Measurements from ENCODE around the gene TSPAN6.

TSPAN6 gene

DNA sequence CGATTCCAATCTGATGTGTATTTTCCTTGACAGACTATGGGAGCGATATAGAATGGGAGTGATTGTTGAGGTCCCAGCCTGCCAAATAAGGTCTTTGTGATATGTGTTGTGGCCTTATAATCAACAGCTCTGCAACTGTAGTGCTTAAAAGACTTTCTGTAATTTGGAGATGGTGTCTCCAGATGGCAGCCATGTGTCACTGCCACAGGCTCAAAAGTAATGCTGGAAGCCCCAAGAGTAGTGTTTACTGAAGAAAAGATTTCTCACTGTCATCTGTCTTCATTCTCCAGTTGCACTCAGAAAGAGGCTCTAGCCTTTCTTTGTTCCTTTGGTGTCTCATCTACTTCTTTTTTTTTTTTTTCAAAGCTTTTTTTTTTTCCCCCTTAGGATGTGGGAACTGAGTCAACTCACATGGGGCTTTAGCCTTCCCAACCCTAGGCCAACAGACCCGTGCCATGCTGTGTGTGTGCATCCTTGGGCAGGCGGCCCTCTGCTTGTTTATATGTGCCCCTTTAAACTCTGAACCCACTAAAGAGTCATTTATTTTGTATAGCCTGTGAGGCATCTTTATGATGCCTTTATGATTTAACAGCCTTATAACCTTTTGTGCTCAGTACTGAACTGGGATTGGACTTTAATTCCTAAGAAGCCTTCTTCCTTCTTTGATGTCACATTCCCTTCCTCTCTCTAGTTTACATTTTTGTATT is 23.0 kb upstream of the TSPAN6 start:
- no peak for DNase-seq (ENCODE audit: low read depth)
- TF ChIP-seq, protein P1, sequence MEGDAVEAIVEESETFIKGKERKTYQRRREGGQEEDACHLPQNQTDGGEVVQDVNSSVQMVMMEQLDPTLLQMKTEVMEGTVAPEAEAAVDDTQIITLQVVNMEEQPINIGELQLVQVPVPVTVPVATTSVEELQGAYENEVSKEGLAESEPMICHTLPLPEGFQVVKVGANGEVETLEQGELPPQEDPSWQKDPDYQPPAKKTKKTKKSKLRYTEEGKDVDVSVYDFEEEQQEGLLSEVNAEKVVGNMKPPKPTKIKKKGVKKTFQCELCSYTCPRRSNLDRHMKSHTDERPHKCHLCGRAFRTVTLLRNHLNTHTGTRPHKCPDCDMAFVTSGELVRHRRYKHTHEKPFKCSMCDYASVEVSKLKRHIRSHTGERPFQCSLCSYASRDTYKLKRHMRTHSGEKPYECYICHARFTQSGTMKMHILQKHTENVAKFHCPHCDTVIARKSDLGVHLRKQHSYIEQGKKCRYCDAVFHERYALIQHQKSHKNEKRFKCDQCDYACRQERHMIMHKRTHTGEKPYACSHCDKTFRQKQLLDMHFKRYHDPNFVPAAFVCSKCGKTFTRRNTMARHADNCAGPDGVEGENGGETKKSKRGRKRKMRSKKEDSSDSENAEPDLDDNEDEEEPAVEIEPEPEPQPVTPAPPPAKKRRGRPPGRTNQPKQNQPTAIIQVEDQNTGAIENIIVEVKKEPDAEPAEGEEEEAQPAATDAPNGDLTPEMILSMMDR (IDR thresholded peaks at IDR 0.05; ENCODE audit: insufficient read depth, low read depth, low read length, missing control alignments), result no peak
- no peak overlapping the region for H3K4me3 ChIP-seq (ENCODE audit: low read length)

DNA sequence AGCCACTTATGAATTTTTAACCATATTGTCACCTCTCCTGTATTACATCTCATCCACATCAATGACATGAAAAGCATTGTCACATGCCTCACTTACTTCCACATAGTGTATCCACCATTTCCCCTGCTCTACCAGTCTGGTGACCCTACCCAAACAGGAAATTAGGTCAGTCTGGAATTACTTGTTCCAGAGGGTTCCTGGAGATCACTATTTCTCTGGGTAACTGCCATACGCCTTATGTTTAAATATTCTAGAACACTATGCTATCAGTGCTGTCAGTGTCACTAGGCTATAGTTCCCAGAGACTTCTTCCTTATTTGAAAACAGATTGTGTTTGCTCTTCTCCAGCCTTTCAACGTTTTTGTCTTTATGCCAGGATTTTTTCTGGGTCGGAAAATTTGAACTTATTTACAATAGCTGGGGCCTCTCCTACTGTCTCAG is 22.4 kb upstream of the TSPAN6 start:
- TF ChIP-seq, protein P1 (IDR thresholded peaks at IDR 0.05; ENCODE audit: insufficient read depth, low read depth, low read length, missing control alignments), result no peak
- no peak overlapping the region for H3K4me3 ChIP-seq (ENCODE audit: low read length)
- DNase-seq (ENCODE audit: low read depth), result peak; percentile 39

DNA sequence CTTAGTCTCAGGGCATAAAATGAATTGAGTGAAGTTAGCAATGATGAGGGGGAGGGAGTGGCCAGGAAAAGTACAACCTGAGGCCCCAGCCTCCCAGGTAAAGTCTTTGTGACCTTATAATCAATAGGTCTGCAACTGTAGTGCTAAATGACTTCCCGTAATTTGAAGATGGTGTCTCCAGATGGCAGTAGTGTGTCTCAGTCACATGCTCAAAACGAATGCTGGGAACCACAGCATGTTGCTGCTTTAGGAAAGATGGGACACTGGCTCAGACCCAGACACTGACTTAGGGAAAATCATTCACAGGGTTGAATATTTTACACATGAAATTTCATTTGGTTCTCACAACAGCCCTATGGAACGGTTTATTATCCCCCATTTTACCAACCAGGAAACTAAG is 17.7 kb upstream of the TSPAN6 start:
- peak; percentile 30 for DNase-seq (ENCODE audit: low read depth)
- H3K4me3 ChIP-seq (ENCODE audit: low read length), result no peak overlapping the region
- TF ChIP-seq, protein P1 (IDR thresholded peaks at IDR 0.05; ENCODE audit: insufficient read depth, low read depth, low read length, missing control alignments), result peak; percentile 36

DNA sequence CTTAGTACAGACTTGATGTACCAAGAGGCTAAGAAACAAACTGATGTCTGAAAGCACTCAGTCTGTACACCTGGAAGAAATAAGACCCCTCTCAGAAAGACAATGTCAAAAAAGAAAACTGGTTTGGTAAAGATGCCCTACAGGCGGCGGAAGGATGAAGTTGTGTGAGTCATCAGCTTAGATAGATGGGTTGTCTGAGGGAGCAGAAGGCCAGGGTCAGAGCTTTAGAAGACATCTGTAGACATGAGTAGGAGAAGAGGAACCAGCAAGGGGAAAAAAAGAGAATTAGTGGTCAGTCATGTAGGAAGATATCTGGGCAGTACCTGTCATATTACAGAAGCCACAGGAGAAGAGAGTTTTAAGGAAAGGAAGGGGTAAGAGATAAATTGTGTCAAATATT is 15.7 kb upstream of the TSPAN6 start:
- H3K4me3 ChIP-seq (ENCODE audit: low read length), result no peak overlapping the region
- TF ChIP-seq, protein P1 (IDR thresholded peaks at IDR 0.05; ENCODE audit: insufficient read depth, low read depth, low read length, missing control alignments), result no peak
- no peak for DNase-seq (ENCODE audit: low read depth)

DNA sequence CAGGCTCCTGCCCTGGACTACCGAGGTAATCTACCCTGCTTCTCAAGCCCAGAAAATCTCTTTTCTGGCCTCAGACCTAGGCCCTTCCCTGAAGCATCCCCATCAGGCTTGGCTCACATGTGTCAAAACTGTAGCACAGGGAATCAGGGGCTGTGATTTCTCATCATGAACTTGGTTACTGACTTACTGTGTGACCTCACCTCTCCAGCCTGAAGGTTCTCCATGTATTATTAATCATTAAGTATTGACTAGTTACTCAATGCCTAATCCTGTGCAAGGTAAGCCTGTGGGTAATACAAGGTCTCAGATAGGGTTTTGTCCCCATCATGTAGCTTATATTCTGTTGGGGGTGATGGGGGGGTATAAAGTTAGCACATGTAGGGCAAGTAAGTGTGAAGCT is 14.2 kb upstream of the TSPAN6 start:
- TF ChIP-seq, protein P1 (IDR thresholded peaks at IDR 0.05; ENCODE audit: insufficient read depth, low read depth, low read length, missing control alignments), result no peak
- no peak for DNase-seq (ENCODE audit: low read depth)
- no peak overlapping the region for H3K4me3 ChIP-seq (ENCODE audit: low read length)

DNA sequence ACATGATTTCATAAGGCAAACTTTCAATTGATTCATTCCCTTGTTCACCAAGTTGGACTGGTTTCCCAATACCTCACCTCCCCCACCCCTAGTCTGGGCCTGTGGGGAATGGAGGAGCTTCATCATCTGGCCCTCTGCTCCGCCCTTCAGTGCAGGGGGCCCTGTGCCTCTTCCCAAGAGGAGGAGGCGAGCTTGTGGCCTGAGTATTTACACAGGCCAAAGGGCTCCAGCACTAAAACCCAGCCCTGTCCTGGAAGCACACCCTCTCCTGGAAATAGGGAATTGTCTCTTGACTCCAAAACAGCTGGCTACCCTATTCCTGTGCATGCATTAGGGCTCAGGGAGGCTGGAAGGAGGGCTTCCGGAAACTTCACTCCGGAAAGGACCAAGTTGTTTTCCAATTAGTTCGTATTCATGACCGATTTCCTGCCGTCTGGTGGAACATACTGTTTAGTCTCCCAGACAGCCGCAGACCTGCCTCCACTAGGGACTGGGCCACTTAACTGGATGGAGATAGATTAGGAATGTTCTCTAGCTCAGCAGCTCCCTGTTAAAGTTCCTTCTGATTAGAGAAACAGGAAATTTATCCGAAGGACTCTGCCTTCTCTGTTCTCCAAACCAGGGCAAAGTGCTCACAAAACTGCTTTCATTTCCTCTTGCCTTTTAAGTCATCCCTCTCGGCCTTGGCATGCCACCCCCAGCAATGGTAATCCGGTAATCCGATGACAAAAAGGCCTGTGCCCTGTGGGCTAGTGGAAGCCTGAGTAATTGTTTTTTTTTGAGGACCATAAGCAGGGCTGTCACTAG is 13.1 kb upstream of the TSPAN6 start:
- DNase-seq (ENCODE audit: low read depth), result peak; percentile 88
- H3K4me3 ChIP-seq (ENCODE audit: low read length), result no peak overlapping the region
- TF ChIP-seq, protein P1 (IDR thresholded peaks at IDR 0.05; ENCODE audit: insufficient read depth, low read depth, low read length, missing control alignments), result no peak
